HepG2 (cell line): ENCODE data around the gene CCDC148. TPM values are rescaled to one million over a fixed set of nuclear protein-coding genes. Genes with fewer than 3 reads are reported as not detected.

Experiments
- BORCS8-MEF2B ChIP-seq: sonication (generic); formaldehyde crosslinking; IDR thresholded peaks from 2 replicates; pipeline ENCODE4 v1.8.0; 2022; ENCODE audit warnings: mild to moderate bottlenecking, missing genetic modification reagents
- CSRNP2 ChIP-seq: sonication (generic); formaldehyde crosslinking; conservative IDR thresholded peaks from 2 replicates; pipeline ENCODE4 v1.8.0; 2022; ENCODE audit warnings: low read depth, missing genetic modification reagents
- E2F1 ChIP-seq: sonication (generic); formaldehyde crosslinking; IDR thresholded peaks from 2 replicates; pipeline ENCODE4 v1.5.0; 2020; ENCODE audit warnings: missing genetic modification reagents
- ELK4 ChIP-seq: sonication (generic); formaldehyde crosslinking; IDR thresholded peaks from 2 replicates; pipeline ENCODE4 v1.9.0; 2021; ENCODE audit warnings: missing genetic modification reagents, borderline replicate concordance
- FOXA3 ChIP-seq: IDR thresholded peaks from 2 replicates; pipeline ENCODE4 v1.6.1; 2016; ENCODE audit warnings: missing genetic modification reagents, missing compliant biosample characterization
- FOXP1 ChIP-seq, 2 experiments: fragments of 450-650 bp in 1 of 2; IDR thresholded peaks; 2 replicates each; pipeline ENCODE4 v1.6.1; 2017 to 2018; ENCODE audit warnings: antibody characterized with exemption in 1 of 2
- GMEB1 ChIP-seq: sonication (generic); formaldehyde crosslinking; IDR thresholded peaks from 2 replicates; pipeline ENCODE4 v1.5.1; 2020; ENCODE audit warnings: missing genetic modification reagents, mild to moderate bottlenecking, borderline replicate concordance
- HDAC6 ChIP-seq: fragments of 200-600 bp; sonication (generic); IDR thresholded peaks from 2 replicates; pipeline ENCODE4 v1.7.0; 2017; ENCODE audit warnings: mild to moderate bottlenecking, antibody characterized with exemption, low read length, low read depth
- IKZF1 ChIP-seq: fragments of 450-650 bp; IDR thresholded peaks from 2 replicates; pipeline ENCODE4 v1.7.1; 2016
- JUNB ChIP-seq: sonication (generic); formaldehyde crosslinking; IDR thresholded peaks from 2 replicates; pipeline ENCODE4 v1.8.0; 2022; ENCODE audit warnings: missing genetic modification reagents, mild to moderate bottlenecking, borderline replicate concordance
- MAFF ChIP-seq: IDR thresholded peaks from 2 replicates; pipeline ENCODE4 v1.6.1; 2011; ENCODE audit warnings: low read depth, low read length, improper control_type of control experiment
- NBN ChIP-seq: fragments of 450-650 bp; conservative IDR thresholded peaks from 2 replicates; pipeline ENCODE4 v1.6.1; 2017
- PHF21A ChIP-seq: sonication (generic); formaldehyde crosslinking; IDR thresholded peaks from 2 replicates; pipeline ENCODE4 v1.5.0; 2020; ENCODE audit warnings: mild to moderate bottlenecking, missing genetic modification reagents
- SKI ChIP-seq: fragments of 450-650 bp; IDR thresholded peaks from one replicate; pipeline ENCODE4 v1.6.1; 2018; ENCODE audit warnings: mild to moderate bottlenecking; ENCODE audit not compliant: partially characterized antibody
- SPEN ChIP-seq: sonication (generic); formaldehyde crosslinking; IDR thresholded peaks from 2 replicates; pipeline ENCODE4 v1.5.1; 2020; ENCODE audit warnings: low read depth, mild to moderate bottlenecking, missing genetic modification reagents
- ZFP37 ChIP-seq: sonication (generic); formaldehyde crosslinking; IDR thresholded peaks from 2 replicates; pipeline ENCODE4 v1.4.0; 2020; ENCODE audit warnings: missing genetic modification reagents, borderline replicate concordance
- ZNF550 ChIP-seq: sonication (generic); formaldehyde crosslinking; IDR thresholded peaks from 2 replicates; pipeline ENCODE4 v1.4.0; 2020; ENCODE audit warnings: mild to moderate bottlenecking, missing genetic modification reagents, borderline replicate concordance
- ZNF614 ChIP-seq: IDR thresholded peaks from 2 replicates; pipeline ENCODE4 v1.6.1; 2018; ENCODE audit warnings: missing biosample characterization, missing genetic modification reagents, inconsistent platforms, borderline replicate concordance
- ZNF740 ChIP-seq: sonication (generic); formaldehyde crosslinking; IDR thresholded peaks from 2 replicates; pipeline ENCODE4 v1.4.0; 2020; ENCODE audit warnings: missing genetic modification reagents
- ZNF761 ChIP-seq: sonication (generic); formaldehyde crosslinking; conservative IDR thresholded peaks from 2 replicates; pipeline ENCODE4 v1.4.0; 2020; ENCODE audit warnings: mild to moderate bottlenecking, missing genetic modification reagents
- ZNF878 ChIP-seq: sonication (generic); formaldehyde crosslinking; IDR thresholded peaks from 2 replicates; pipeline ENCODE4 v1.8.1; 2023; ENCODE audit warnings: mild to moderate bottlenecking, missing genetic modification reagents, moderate library complexity
- ZSCAN22 ChIP-seq: sonication (generic); formaldehyde crosslinking; IDR thresholded peaks from 2 replicates; pipeline ENCODE4 v1.4.0; 2020; ENCODE audit warnings: mild to moderate bottlenecking, missing genetic modification reagents
- ZSCAN29 ChIP-seq: sonication (generic); formaldehyde crosslinking; conservative IDR thresholded peaks from 2 replicates; pipeline ENCODE4 v1.4.0; 2020; ENCODE audit warnings: mild to moderate bottlenecking, missing genetic modification reagents
- polyA plus RNA-seq, 8 experiments: library from polyadenylated mRNA; depleted of rRNA in 3 of 8; stranded (reverse) in 7 of 8; unstranded in 1 of 8; fragments of >200 nt; fragmentation: Illumina TruSeq in 4 of 8; extraction: Trizol in 4 of 8; gene quantifications; 2 replicates each; pipeline versions ENCODE4 v1.2.1 to v1.2.3, GENCODE V29; 2011 to 2016; ENCODE audit warnings: low read depth in 4 of 8, missing spikeins in 1 of 8, mixed read lengths in 1 of 8; ENCODE audit not compliant: insufficient read depth in 1 of 8
- total RNA-seq, 5 experiments: library from RNA; depleted of rRNA; stranded (reverse); fragments of >200 nt; fragmentation: Illumina TruSeq; extraction: Trizol; gene quantifications; 2 replicates each; pipeline ENCODE4 v1.2.3, GENCODE V29; 2016; ENCODE audit warnings: low read depth in 1 of 5

Gene CCDC148
- total and polyA plus RNA-seq, 2 of the 13 experiments (the other 11 are each of a cell fraction or from before 2014, with no cell fraction given) = 0.30 to 0.49 TPM

GRCh38 chr2:158456309-158457066 is at the start of gene CCDC148, which contains the start of gene PKP4 (continued):
- no peak for TF ChIP-seq ZSCAN22 (CRISPR knock-in tag)
- TF ChIP-seq ZFP37 (CRISPR knock-in tag) = no peak
- TF ChIP-seq ZNF614 (CRISPR knock-in tag) = no peak
- TF ChIP-seq BORCS8-MEF2B (CRISPR knock-in tag) = no peak
- TF ChIP-seq MAFF = no peak
- peak; percentile 87 for TF ChIP-seq GMEB1 (CRISPR knock-in tag)
- no peak for TF ChIP-seq JUNB (CRISPR knock-in tag)
- TF ChIP-seq E2F1 (CRISPR knock-in tag) = no peak
- TF ChIP-seq ZNF878 = 0 out of 2 replicates have a peak, but pooled peaks have one; percentile 35
- no peak for TF ChIP-seq IKZF1
- TF ChIP-seq HDAC6 = no peak
- no peak for TF ChIP-seq ZNF550 (CRISPR knock-in tag)
- TF ChIP-seq ELK4 (CRISPR knock-in tag) = no peak
- no peak for TF ChIP-seq SKI
- no peak for TF ChIP-seq SPEN (CRISPR knock-in tag)
- peak; percentile 8; the same call in 1 of the 2 replicates for TF ChIP-seq FOXA3
- no peak for TF ChIP-seq NBN
- no peak for TF ChIP-seq CSRNP2 (CRISPR knock-in tag)
- no peak for TF ChIP-seq PHF21A (CRISPR knock-in tag)
- TF ChIP-seq ZNF740 = no peak
- TF ChIP-seq FOXP1 (IDR thresholded peaks at IDR 0.05) = no peak
- TF ChIP-seq FOXP1 (CRISPR knock-in tag; IDR thresholded peaks at IDR 0.05) = no peak
- no peak for TF ChIP-seq ZNF761 (CRISPR knock-in tag)
- 0 out of 2 replicates have a peak, but pooled peaks have one; percentile 5 for TF ChIP-seq ZSCAN29
